ENCODE measurements around the gene BMPR1B. TPM values are rescaled to one million over a fixed set of nuclear protein-coding genes. Genes with fewer than 3 reads are reported as not detected.

BMPR1B gene
- total and polyA plus RNA-seq, 2 of the 4 experiments (the other 2 are of a cell fraction): 0.24 to 0.90 TPM

- H3K27ac ChIP-seq (ENCODE audit: insufficient read depth, low read length): peak overlapping the region; percentile 71; the same call in 1 of the 2 replicates
- H2BK20ac ChIP-seq (ENCODE audit: low read depth, low read length): peak overlapping the region; percentile 80; the same call in 1 of the 2 replicates
- no peaks in the 10 kb centered on the region for H4K20me1 ChIP-seq (ENCODE audit: insufficient read depth, low read length)
- dilution Hi-C loops (cut with HindIII; ENCODE audit: low sequenced_read_pairs, unreplicated experiment): no loop called here
- H3K23ac ChIP-seq (ENCODE audit: low read depth, low read length): 0 out of 2 replicates have a peak overlapping the region, but pooled peaks have one; percentile 41
- ATAC-seq (ENCODE audit: low read depth) (peak; percentile 94), DNase-seq (peak; percentile 20)
- peak overlapping the region; percentile 31; the same call in 1 of the 2 replicates for H3K56ac ChIP-seq (ENCODE audit: extremely low read depth, insufficient read depth, low read length)
- H3K4me1 ChIP-seq (ENCODE audit: control insufficient read depth, insufficient read depth, low read length): peaks cover 4% of the 10 kb centered on the region
- intact Hi-C loops (cut with micrococcal nuclease): loop anchor here (10.0 kb wide), 1 partner anchor 227 kb away; no protein-coding TSS in a partner anchor
- peak overlapping the region; percentile 69 for H3K4me2 ChIP-seq (ENCODE audit: low read depth, low read length)
- no peaks in the 10 kb centered on the region for H3K27me3 ChIP-seq (ENCODE audit: control insufficient read depth, insufficient read depth, low read length)
- ChIA-PET POLR2A (ENCODE audit: unreplicated experiment) (no interaction called here), CTCF (no interaction called here)
- peak overlapping the region; percentile 86 for H4K91ac ChIP-seq (ENCODE audit: insufficient read depth, low read depth, low read length)
- no peaks in the 10 kb centered on the region for H3K36me3 ChIP-seq (ENCODE audit: control insufficient read depth, insufficient read depth, low read length)
- H2BK120ac ChIP-seq (ENCODE audit: low read depth, low read length): peak overlapping the region; percentile 88
- TF ChIP-seq POLR2A (IDR thresholded peaks at IDR 0.05; ENCODE audit: low read depth, low read length) (no peak), CHD1 (IDR thresholded peaks at IDR 0.05; ENCODE audit: low read depth, low read length) (no peak), RAD21 (IDR thresholded peaks at IDR 0.05; ENCODE audit: low read length) (no peak), BHLHE40 (IDR thresholded peaks at IDR 0.05; ENCODE audit: low read depth, low read length) (no peak), MXI1 (IDR thresholded peaks at IDR 0.05; ENCODE audit: borderline replicate concordance, low read depth, low read length) (no peak), MAFK (IDR thresholded peaks at IDR 0.05; ENCODE audit: low read depth, low read length) (no peak), RFX5 (IDR thresholded peaks at IDR 0.05; ENCODE audit: low read depth, low read length) (no peak), FOS (IDR thresholded peaks at IDR 0.05; ENCODE audit: low read depth, low read length) (no peak), SMC3 (IDR thresholded peaks at IDR 0.05; ENCODE audit: low read depth, low read length) (no peak)
- no TSS peak for BruUV-seq (replicated peaks)
- H2AK5ac ChIP-seq (ENCODE audit: low read depth, low read length): 0 out of 2 replicates have a peak overlapping the region, but pooled peaks have one; percentile 27
- in situ Hi-C loops (cut with MboI; ENCODE audit: low sequenced_read_pairs): no loop called here
- H4K8ac ChIP-seq (ENCODE audit: low read depth in 2 of 2, low read length in 2 of 2): peak overlapping the region in 1 of 2 experiments; percentile 68; a peak in 3 of 4 replicates
- H4K5ac ChIP-seq (ENCODE audit: low read depth, low read length): peak overlapping the region; percentile 90
- H3K18ac ChIP-seq (ENCODE audit: low read depth, low read length): peak overlapping the region; percentile 100
- WGBS, 2 experiments (ENCODE audit: extremely low coverage in 2 of 2, insufficient read length in 1 of 2): no CpG with 5 or more reads among the region's 4 CpGs
- no peak overlapping the region for H3K9ac ChIP-seq (ENCODE audit: low read depth, low read length)
- H3K9me1 ChIP-seq (ENCODE audit: insufficient read depth, low read length): peaks cover 3% of the 10 kb centered on the region; the same call in 1 of the 2 replicates
- no peaks in the 10 kb centered on the region for H3K9me3 ChIP-seq (ENCODE audit: control insufficient read depth, insufficient read depth, low read length)
- H3K79me1 ChIP-seq (ENCODE audit: low read depth in 1 of 2, low read length in 2 of 2): no peaks in the 10 kb centered on the region; a peak in 1 of 4 replicates
- peak overlapping the region; percentile 79; the same call in 1 of the 2 replicates for H3K14ac ChIP-seq (replicated peaks; ENCODE audit: low read depth, low read length)
- peak overlapping the region; percentile 80 for H3K4ac ChIP-seq (ENCODE audit: low read depth, low read length)
- no peak overlapping the region for H2AK9ac ChIP-seq (replicated peaks; ENCODE audit: low read depth, low read length, poor library complexity)
- H2BK15ac ChIP-seq (ENCODE audit: low read depth, low read length): peak overlapping the region; percentile 43; the same call in 1 of the 3 replicates
- no peak overlapping the region for H3K4me3 ChIP-seq (ENCODE audit: insufficient read depth, low read depth, low read length)
- no peak overlapping the region for H2AFZ ChIP-seq (replicated peaks; ENCODE audit: low read length, poor library complexity)
- H2BK5ac ChIP-seq (ENCODE audit: low read depth, low read length, poor library complexity, severe bottlenecking): peak overlapping the region; percentile 91
These were observed 114.0 kb downstream of the BMPR1B start for GRCh38 chr4:94871644-94872305.

Measured in IMR-90 (cell line).